DOHH2 (cell line): Measurements from ENCODE around the gene RUNDC3A.

ENCODE experiments used
- H3F3A ChIP-seq: fragments of 200-600 bp; sonication (generic), shearing (Covaris generic); 2 replicates; pipeline ENCODE4 v1.6.0; 2016; ENCODE audit warnings: antibody characterized with exemption, mild to moderate bottlenecking; ENCODE audit not compliant: control insufficient read depth, insufficient read depth
- H3K27ac ChIP-seq: fragments of 200-600 bp; sonication (generic); 2 replicates; pipeline ENCODE4 v1.5.1; 2014; ENCODE audit warnings: low read depth, mild to moderate bottlenecking, low read length, moderate library complexity
- H3K27me3 ChIP-seq: fragments of 200-600 bp; sonication (generic); 2 replicates; pipeline ENCODE4 v1.6.1; 2014; ENCODE audit warnings: mild to moderate bottlenecking, low read length, mixed read lengths; ENCODE audit not compliant: control insufficient read depth
- H3K36me3 ChIP-seq: fragments of 200-600 bp; sonication (generic); 2 replicates; pipeline ENCODE4 v1.6.1; 2014; ENCODE audit warnings: mild to moderate bottlenecking, low read length, moderate library complexity, mixed read lengths; ENCODE audit not compliant: control insufficient read depth
- H3K4me1 ChIP-seq: fragments of 200-600 bp; sonication (generic); 2 replicates; pipeline ENCODE4 v1.6.1; 2014; ENCODE audit warnings: mild to moderate bottlenecking, low read length, mixed read lengths; ENCODE audit not compliant: control insufficient read depth
- H3K4me2 ChIP-seq: fragments of 200-600 bp; sonication (generic); 2 replicates; pipeline ENCODE4 v1.6.0; 2014; ENCODE audit warnings: mild to moderate bottlenecking, low read length, moderate library complexity
- H3K4me3 ChIP-seq: fragments of 200-600 bp; sonication (generic); 2 replicates; pipeline ENCODE4 v1.5.1; 2014; ENCODE audit warnings: mild to moderate bottlenecking, low read length, mixed read lengths
- H3K79me2 ChIP-seq: fragments of 200-600 bp; sonication (generic); 2 replicates; pipeline ENCODE4 v1.6.1; 2014; ENCODE audit warnings: mild to moderate bottlenecking, low read length, mixed read lengths; ENCODE audit not compliant: control insufficient read depth
- H3K9me2 ChIP-seq: fragments of 200-600 bp; sonication (generic); replicated peaks from 2 replicates; pipeline ENCODE4 v1.6.1; 2014; ENCODE audit warnings: mild to moderate bottlenecking, low read length, mixed read lengths; ENCODE audit not compliant: control insufficient read depth
- H3K9me3 ChIP-seq: fragments of 200-600 bp; sonication (generic); 2 replicates; pipeline ENCODE4 v1.6.1; 2014; ENCODE audit warnings: antibody characterized with exemption, low read length, mixed read lengths; ENCODE audit not compliant: control insufficient read depth, insufficient read depth
- H4K20me1 ChIP-seq: fragments of 200-600 bp; sonication (generic); 2 replicates; pipeline ENCODE4 v1.6.0; 2014; ENCODE audit warnings: low read depth, mild to moderate bottlenecking, antibody characterized with exemption, low read length, moderate library complexity; ENCODE audit not compliant: control insufficient read depth, insufficient read depth
- CTCF ChIP-seq: fragments of 200-600 bp; sonication (generic); IDR thresholded peaks from one replicate; pipeline ENCODE4 v1.5.1; 2014; ENCODE audit warnings: antibody characterized with exemption, mild to moderate bottlenecking, low read depth, low read length; ENCODE audit not compliant: poor library complexity, severe bottlenecking
- EZH2phosphoT487 ChIP-seq: fragments of 200-600 bp; sonication (generic); IDR thresholded peaks from 2 replicates; pipeline ENCODE4 v1.6.1; 2017; ENCODE audit warnings: borderline replicate concordance, mild to moderate bottlenecking, antibody characterized with exemption, low read length, moderate library complexity, mixed read lengths

Gene RUNDC3A

GRCh38 chr17:44350733-44351226 is 42.4 kb downstream of the RUNDC3A start:
- H4K20me1 ChIP-seq = no peaks in the 10 kb centered on the region
- peaks cover 50% of the 10 kb centered on the region for H3K36me3 ChIP-seq
- H3K27me3 ChIP-seq = peaks cover 6% of the 10 kb centered on the region; the same call in 1 of the 2 replicates
- H3K27ac ChIP-seq = no peak overlapping the region
- peaks cover 21% of the 10 kb centered on the region for H3F3A ChIP-seq
- no peaks in the 10 kb centered on the region for H3K9me2 ChIP-seq
- TF ChIP-seq EZH2phosphoT487 (no peak), CTCF (peak; percentile 94)
- H3K9me3 ChIP-seq = no peaks in the 10 kb centered on the region
- H3K4me1 ChIP-seq = peaks cover 45% of the 10 kb centered on the region
- peaks cover 18% of the 10 kb centered on the region for H3K79me2 ChIP-seq
- no peak overlapping the region for H3K4me3 ChIP-seq
- H3K4me2 ChIP-seq = no peak overlapping the region

- Histone ChIP-seq H3K9me3 (no peaks in the 10 kb centered on the region), H3K9me2 (no peaks in the 10 kb centered on the region), H3K79me2 (peaks cover 11% of the 10 kb centered on the region), H3K27ac (no peak overlapping the region), H3K4me1 (peaks cover 38% of the 10 kb centered on the region), H3K36me3 (peaks cover 50% of the 10 kb centered on the region), H4K20me1 (no peaks in the 10 kb centered on the region), H3K4me3 (no peak overlapping the region), H3K27me3 (peaks cover 10% of the 10 kb centered on the region; the same call in 1 of the 2 replicates), H3F3A (peaks cover 18% of the 10 kb centered on the region), H3K4me2 (no peak overlapping the region)
- TF ChIP-seq EZH2phosphoT487 (no peak), CTCF (no peak)
Observed at GRCh38 chr17:44351464-44351863, 43.1 kb downstream of the RUNDC3A start.

- Histone ChIP-seq H4K20me1 (no peaks in the 10 kb centered on the region), H3K9me3 (no peaks in the 10 kb centered on the region), H3K9me2 (no peaks in the 10 kb centered on the region), H3K27me3 (peaks cover 14% of the 10 kb centered on the region; the same call in 1 of the 2 replicates), H3K4me1 (peaks cover 31% of the 10 kb centered on the region), H3K4me2 (no peak overlapping the region), H3K27ac (no peak overlapping the region), H3K36me3 (peaks cover 50% of the 10 kb centered on the region), H3F3A (peaks cover 13% of the 10 kb centered on the region), H3K4me3 (no peak overlapping the region), H3K79me2 (peaks cover 8% of the 10 kb centered on the region)
- TF ChIP-seq EZH2phosphoT487 (no peak), CTCF (no peak)
Observed at GRCh38 chr17:44351961-44352827, 43.8 kb downstream of the RUNDC3A start.
